HG03025 (cell line): ENCODE measurements around the gene CSTF1.
"Not testable (repeated sequence)": the region's sequence is repeated elsewhere in the genome, so short reads cannot be mapped to it uniquely, and the experiment has no call there.

Experiments
- ATAC-seq: cut with Tn5 transposase; IDR thresholded peaks from one replicate; pipeline ENCODE4 v1.9.1; 2021; ENCODE audit warnings: mild to moderate bottlenecking, moderate library complexity; ENCODE audit not compliant: unreplicated experiment, low FRiP score

CSTF1 gene

GRCh38 chr20:56400001-56400640 lies 7.7 kb downstream of the CSTF1 start:
- no peak for ATAC-seq

GRCh38 chr20:56403465-56403864 lies 11.0 kb downstream of the CSTF1 start:
- no peak for ATAC-seq

- ATAC-seq: not testable (repeated sequence)
These were observed 12.9 kb downstream of the CSTF1 start for GRCh38 chr20:56405356-56405755.

DNA sequence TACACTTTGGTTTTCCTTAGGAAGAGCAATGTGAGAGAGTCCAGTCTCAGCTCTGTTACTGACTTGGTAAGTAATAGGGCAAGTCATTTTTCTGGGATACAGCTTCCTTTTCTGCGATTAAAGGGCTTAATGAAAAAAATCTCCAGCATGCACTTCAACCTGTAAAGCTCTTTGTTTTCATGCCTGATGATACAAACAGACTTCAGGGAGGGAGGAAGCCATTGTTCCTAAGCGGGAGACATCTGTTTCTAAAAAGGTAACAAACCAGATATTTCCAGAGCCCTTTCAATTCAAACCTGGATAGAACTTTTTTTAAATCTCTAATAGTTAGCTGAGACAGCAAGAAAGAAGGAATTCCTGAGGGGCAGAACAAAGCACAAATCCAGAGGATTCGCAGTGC lies 14.5 kb downstream of the CSTF1 start:
- ATAC-seq: no peak

DNA sequence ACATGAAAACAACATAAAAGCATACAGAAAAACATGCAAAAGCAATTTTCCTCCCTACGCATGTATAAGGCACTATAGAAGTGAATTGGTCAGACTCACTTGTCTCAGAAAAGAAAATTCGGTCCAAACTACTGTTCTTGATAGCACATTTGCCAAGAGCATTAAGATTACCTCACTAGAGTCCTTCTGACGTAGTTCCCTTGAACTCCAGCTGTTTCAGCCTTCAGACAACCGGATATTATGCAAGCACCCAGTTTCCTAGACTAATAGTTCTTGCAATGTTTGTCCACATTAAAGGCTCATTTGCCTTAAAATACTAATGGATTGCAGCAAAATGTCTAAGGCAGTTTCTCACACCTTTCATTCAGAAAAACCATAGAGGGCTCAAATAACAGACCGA lies 17.1 kb downstream of the CSTF1 start:
- no peak for ATAC-seq

DNA sequence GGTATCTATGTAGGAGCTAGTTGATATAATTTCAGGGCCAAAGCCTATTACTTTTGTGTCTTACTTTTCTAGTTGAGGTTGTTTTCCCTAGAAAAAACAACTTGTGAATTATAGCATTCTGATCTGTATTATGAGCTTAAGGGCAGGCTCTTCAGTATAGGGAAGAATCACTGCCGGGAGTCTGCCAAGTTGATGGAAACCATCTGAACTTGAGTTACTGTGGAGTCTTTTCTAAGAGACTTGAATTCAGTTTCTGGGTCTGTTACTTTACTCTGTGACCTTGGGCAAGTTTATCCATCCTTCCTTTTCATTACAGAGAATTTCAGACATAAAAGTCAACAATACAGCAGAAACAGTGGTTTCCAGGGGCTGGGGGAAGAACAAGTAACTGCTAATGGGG lies 17.5 kb downstream of the CSTF1 start:
- ATAC-seq: no peak

DNA sequence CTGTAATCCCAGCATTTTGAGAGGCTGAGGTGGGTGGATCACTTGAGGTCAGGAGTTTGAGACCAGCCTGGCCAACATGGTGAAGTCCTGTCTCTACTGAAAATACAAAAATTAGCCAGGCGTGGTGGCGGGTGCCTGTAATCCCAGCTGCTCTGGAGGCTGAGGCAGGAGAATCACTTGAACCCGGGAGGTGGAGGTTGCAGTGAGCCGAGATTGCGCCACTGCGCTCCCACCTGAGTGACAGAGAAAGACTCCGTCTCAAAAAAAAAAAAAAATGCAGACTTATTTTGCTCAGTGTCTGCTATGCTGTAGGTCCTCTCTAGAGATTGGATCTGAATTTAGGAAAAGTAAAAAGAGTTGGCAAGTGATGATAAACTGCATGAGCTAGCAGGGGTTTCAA lies 18.8 kb downstream of the CSTF1 start:
- ATAC-seq: not testable (repeated sequence)

- no peak for ATAC-seq
These were observed 19.5 kb downstream of the CSTF1 start, which contains the start of gene CASS4 for GRCh38 chr20:56411759-56412472. CASS4 (plus strand) TSS chr20:56412260; CDS start chr20:56412459, 199 bp downstream.

- ATAC-seq: no peak
These were observed 20.0 kb downstream of the CSTF1 start for GRCh38 chr20:56412473-56412790.

DNA sequence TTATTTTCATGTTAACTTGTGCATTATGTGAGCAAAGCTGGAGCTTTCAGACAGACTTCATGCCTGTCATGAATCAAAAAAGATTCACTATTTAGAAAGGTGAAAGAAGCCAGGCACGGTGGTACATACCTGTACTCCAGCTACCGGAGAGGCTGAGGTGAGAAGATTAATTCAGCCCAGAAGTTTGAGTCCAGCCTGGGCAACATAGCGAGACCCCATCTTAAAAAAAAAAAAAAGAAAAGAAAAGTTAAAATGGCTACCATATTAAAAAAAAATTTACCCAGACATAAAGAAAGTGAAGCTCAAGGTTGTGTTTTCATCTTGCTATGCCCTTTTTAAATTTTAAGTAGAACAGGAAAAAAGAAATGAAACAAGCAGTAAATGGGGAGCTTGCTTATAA lies 20.5 kb downstream of the CSTF1 start:
- no peak for ATAC-seq

DNA sequence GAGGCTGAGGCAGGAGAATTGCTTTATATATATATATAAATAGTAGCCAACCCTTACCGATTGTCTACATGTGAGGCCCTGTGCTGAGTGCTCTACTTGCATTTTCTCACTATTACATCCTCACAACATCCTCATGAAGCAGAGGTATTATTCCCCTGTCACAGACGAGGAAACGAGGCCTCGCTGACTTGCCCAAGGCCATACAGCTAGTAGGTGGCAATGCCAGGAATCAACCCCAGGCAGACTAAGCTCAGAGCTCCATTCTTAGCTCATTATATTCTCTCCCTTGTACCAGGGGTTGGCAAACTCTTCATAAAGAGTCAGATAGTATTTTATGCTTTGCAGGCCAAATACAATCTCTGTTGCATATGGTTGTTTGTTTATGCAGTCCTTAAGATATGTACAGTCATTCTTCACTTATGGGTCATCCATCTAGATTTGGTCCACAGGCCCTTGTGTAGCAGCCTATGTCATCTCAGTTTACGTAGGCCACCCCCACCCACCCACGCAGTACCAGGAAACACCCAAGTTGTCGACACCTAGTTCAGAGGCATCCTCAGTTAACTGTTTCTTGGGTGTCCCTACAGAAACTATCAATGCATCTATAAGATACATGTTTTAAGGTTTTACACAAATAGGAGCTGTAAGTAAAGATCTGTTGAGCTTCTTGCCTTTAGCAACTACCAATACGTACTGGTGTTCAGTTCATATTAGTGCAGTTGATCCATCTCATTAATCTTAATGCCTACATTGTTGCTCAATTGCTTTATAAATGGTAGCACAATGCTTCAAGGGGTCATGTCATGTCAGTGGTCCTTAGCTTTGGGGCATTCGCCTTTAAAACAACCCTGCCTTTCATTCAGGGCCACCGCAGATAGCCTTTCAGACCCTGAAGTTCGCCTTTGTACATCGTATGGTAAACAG lies 22.7 kb downstream of the CSTF1 start:
- no peak for ATAC-seq

GRCh38 chr20:56417402-56417801 lies 25.0 kb downstream of the CSTF1 start:
- ATAC-seq: no peak

DNA sequence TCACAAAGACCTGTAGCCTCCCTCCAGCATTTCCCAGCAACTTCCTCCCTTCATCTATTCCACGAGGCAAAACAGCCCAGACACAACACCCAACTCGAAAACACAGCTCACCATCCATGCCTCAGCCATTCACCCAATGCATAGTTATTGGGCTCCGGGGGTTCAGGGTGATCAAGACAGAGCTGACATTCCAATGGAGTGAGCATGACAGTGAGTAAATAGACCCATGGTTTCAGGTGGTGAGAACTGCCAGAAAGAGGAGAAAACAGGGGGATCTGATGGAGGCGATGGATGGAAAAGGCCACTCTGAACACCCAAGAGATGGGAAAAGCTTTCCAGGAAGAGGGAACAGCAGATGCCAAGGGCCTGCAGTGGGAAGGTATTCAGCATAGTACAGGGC lies 25.5 kb downstream of the CSTF1 start:
- ATAC-seq: no peak

GRCh38 chr20:56418385-56418861 lies 26.0 kb downstream of the CSTF1 start:
- ATAC-seq: no peak

DNA sequence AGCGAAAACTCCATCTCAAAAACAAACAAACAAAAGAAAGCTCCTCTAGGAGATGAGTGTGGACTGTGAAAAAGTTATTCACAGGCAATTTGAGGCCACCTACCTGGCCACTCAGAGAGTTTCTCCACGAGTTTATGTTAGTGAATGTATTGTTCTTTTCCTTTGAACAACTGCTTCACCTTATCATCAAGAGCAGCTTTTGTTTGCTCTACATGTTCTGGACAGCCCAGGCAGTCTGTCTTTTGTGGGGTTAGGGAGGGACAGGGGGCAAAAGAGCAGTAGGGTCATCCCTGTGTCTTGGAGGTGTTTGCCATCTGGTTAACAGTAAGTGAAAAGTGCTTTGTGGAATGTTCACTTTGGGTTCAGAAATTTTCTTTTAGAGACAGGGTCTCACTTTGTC lies 27.6 kb downstream of the CSTF1 start:
- ATAC-seq: no peak

GRCh38 chr20:56420940-56421688 lies 28.7 kb downstream of the CSTF1 start:
- no peak for ATAC-seq

GRCh38 chr20:56422076-56422823 lies 29.8 kb downstream of the CSTF1 start:
- ATAC-seq: no peak

- ATAC-seq: no peak
These were observed 30.4 kb downstream of the CSTF1 start for GRCh38 chr20:56422824-56423189.

GRCh38 chr20:56423211-56423610 lies 30.8 kb downstream of the CSTF1 start:
- no peak for ATAC-seq

DNA sequence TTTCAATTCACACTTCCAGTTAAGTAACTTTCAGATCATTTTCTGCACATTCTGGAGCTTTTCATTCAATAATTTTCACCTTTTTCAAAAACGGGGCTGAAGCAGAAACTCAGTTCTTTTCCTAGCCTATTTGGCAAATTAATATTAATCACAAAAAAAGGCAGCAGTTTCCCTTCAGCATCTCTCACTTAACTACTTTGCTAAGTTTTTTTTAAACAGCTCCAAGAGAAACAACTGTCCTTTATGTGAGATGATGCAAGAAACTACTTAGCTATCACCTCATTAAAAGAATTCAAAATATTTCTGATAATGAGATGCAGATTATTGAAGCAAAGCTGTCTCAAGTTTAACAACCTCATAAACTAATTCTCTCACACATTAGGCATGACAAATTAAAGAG lies 31.4 kb downstream of the CSTF1 start:
- ATAC-seq: no peak
